GM12873 (cell line): ENCODE results near the gene CNFN.

Experiments used
- TF ChIP-seq, protein P1 (sequence below): IDR thresholded peaks from 2 replicates; pipeline ENCODE4 v1.5.1; 2012; ENCODE audit warnings: low read depth, mild to moderate bottlenecking, moderate library complexity, low read length, control low read depth; ENCODE audit not compliant: insufficient read depth; ENCODE audit errors: missing control alignments

Gene CNFN

GRCh38 chr19:42409477-42409876, 19.4 kb upstream of the CNFN start:
- TF ChIP-seq, protein P1, sequence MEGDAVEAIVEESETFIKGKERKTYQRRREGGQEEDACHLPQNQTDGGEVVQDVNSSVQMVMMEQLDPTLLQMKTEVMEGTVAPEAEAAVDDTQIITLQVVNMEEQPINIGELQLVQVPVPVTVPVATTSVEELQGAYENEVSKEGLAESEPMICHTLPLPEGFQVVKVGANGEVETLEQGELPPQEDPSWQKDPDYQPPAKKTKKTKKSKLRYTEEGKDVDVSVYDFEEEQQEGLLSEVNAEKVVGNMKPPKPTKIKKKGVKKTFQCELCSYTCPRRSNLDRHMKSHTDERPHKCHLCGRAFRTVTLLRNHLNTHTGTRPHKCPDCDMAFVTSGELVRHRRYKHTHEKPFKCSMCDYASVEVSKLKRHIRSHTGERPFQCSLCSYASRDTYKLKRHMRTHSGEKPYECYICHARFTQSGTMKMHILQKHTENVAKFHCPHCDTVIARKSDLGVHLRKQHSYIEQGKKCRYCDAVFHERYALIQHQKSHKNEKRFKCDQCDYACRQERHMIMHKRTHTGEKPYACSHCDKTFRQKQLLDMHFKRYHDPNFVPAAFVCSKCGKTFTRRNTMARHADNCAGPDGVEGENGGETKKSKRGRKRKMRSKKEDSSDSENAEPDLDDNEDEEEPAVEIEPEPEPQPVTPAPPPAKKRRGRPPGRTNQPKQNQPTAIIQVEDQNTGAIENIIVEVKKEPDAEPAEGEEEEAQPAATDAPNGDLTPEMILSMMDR, result no peak

GRCh38 chr19:42407816-42408175, 17.7 kb upstream of the CNFN start:
- TF ChIP-seq, protein P1, result no peak

DNA sequence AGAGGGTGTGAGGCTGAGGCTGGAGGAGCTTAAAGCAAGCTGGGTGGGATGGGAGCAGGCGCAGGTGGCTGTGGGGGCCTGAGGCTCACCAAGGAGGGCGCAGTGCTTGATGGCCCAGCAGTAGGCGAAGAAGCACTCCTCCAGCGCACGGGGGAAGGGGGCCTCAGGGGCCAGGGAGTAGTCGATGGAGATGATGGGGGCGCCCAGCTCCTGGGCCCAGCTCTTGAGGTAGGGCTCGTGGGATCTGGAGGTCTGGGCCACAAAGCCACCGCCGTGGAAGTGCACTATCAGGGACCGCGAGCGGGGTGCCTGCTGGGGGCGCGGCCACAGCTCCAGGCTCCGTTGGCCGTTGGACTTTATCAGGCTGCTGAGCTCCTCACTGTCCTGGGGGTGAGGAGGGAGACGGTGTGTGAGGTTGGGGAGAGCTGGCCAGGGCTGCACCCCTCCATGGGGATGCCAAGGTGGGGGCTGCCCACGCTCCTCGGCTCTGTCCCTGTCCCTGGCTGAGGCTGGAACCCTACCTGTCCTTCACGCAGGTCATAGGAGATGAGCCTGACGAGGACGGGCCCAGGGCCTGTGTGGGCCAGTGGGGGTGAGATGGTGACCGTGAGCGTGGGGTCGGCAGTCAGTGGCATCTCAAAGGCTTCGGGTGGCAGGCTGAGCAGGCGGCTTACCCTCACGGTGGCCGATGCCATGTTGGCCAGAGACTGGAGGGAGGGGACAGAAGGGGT, 17.2 kb upstream of the CNFN start:
- TF ChIP-seq, protein P1, result no peak

- TF ChIP-seq, protein P1, result no peak
These were observed 16.0 kb upstream of the CNFN start for GRCh38 chr19:42406111-42406510.

- TF ChIP-seq, protein P1, result no peak
These were observed 13.5 kb upstream of the CNFN start for GRCh38 chr19:42403586-42403985.

- TF ChIP-seq, protein P1, result no peak
These were observed 12.4 kb upstream of the CNFN start for GRCh38 chr19:42402376-42403116.
